Measurements from ENCODE around the gene GRPEL2. TPM values are rescaled to one million over a fixed set of nuclear protein-coding genes. Genes with fewer than 3 reads are reported as not detected.

GRPEL2 gene
- total RNA-seq, 6 donors from 2014 or later, result 7.3 to 22.1 (median 12.9) TPM

GRCh38 chr5:149374303-149374702 is 29.0 kb downstream of the GRPEL2 start:
- Histone ChIP-seq H3K4me3 (no peak overlapping the region), H3K4me1 (no peaks in the 10 kb centered on the region), H3K27ac (no peak overlapping the region), H3K9me3 (no peaks in the 10 kb centered on the region), H3K36me3 (no peaks in the 10 kb centered on the region), H3K27me3 (no peaks in the 10 kb centered on the region)
- no peak for TF ChIP-seq EP300 (IDR thresholded peaks at IDR 0.05)
- no peak for TF ChIP-seq POLR2A (IDR thresholded peaks at IDR 0.05)
- TF ChIP-seq CTCF (IDR thresholded peaks at IDR 0.05), result no peak
- no peak for TF ChIP-seq POLR2AphosphoS5 (IDR thresholded peaks at IDR 0.05)
- 89 to 95% methylated on average over 19 to 20 of the region's 20 CpGs for WGBS, 2 donors
- ATAC-seq (ENCODE audit: low FRiP score in 2 of 2), result no peak
- peak in 1 of 2 donors; percentile 8 for DNase-seq

- no peaks in the 10 kb centered on the region for H3K4me1 ChIP-seq
- no peak for TF ChIP-seq CTCF (IDR thresholded peaks at IDR 0.05)
- no peak for TF ChIP-seq POLR2AphosphoS5 (IDR thresholded peaks at IDR 0.05)
- TF ChIP-seq POLR2A (IDR thresholded peaks at IDR 0.05), result no peak
- no peak for TF ChIP-seq EP300 (IDR thresholded peaks at IDR 0.05)
- DNase-seq (peak in 1 of 2 donors; percentile 7), ATAC-seq (ENCODE audit: low FRiP score in 2 of 2) (no peak)
- no peak overlapping the region for H3K27ac ChIP-seq
- no peaks in the 10 kb centered on the region for H3K9me3 ChIP-seq
- no peak overlapping the region for H3K4me3 ChIP-seq
- H3K27me3 ChIP-seq, result no peaks in the 10 kb centered on the region
- H3K36me3 ChIP-seq, result no peaks in the 10 kb centered on the region
- whole genome bisulfite sequencing, 2 donors, result 72 to 83% methylated on average over 3 of the region's 3 CpGs
These were observed 29.5 kb downstream of the GRPEL2 start for GRCh38 chr5:149374801-149375200.

- 92 to 97% methylated on average over 6 of the region's 6 CpGs for WGBS, 2 donors
- no peaks in the 10 kb centered on the region for H3K9me3 ChIP-seq
These were observed 30.1 kb downstream of the GRPEL2 start for GRCh38 chr5:149375434-149375833.

GRCh38 chr5:149376104-149376503 is 30.8 kb downstream of the GRPEL2 start:
- Histone ChIP-seq H3K4me1 (no peaks in the 10 kb centered on the region), H3K27ac (no peak overlapping the region), H3K4me3 (no peak overlapping the region), H3K27me3 (no peaks in the 10 kb centered on the region), H3K36me3 (no peaks in the 10 kb centered on the region), H3K9me3 (no peaks in the 10 kb centered on the region)
- DNase-seq, result peak in 1 of 2 donors; percentile 15
- WGBS, 2 donors, result 94 to 100% methylated on average over 3 to 12 of the region's 12 CpGs
- ATAC-seq (ENCODE audit: low FRiP score in 2 of 2), result no peak
- no peak for TF ChIP-seq CTCF (IDR thresholded peaks at IDR 0.05)
- TF ChIP-seq POLR2AphosphoS5 (IDR thresholded peaks at IDR 0.05), result no peak
- no peak for TF ChIP-seq POLR2A (IDR thresholded peaks at IDR 0.05)
- no peak for TF ChIP-seq EP300 (IDR thresholded peaks at IDR 0.05)

More at GRCh38 chr5:149375434-149375833, 30.1 kb downstream of the GRPEL2 start:
- DNase-seq (peak in 1 of 2 donors; percentile 10), ATAC-seq (ENCODE audit: low FRiP score in 2 of 2) (no peak)
- no peaks in the 10 kb centered on the region for H3K36me3 ChIP-seq
- TF ChIP-seq POLR2A (IDR thresholded peaks at IDR 0.05) (no peak), CTCF (IDR thresholded peaks at IDR 0.05) (no peak), POLR2AphosphoS5 (IDR thresholded peaks at IDR 0.05) (no peak), EP300 (IDR thresholded peaks at IDR 0.05) (no peak)
- no peak overlapping the region for H3K27ac ChIP-seq
- H3K27me3 ChIP-seq, result no peaks in the 10 kb centered on the region
- no peak overlapping the region for H3K4me3 ChIP-seq
- no peaks in the 10 kb centered on the region for H3K4me1 ChIP-seq

- WGBS, 2 donors, result 90 to 93% methylated on average over 5 to 7 of the region's 7 CpGs
- H3K27me3 ChIP-seq, result no peaks in the 10 kb centered on the region
- DNase-seq (peak in 1 of 2 donors; percentile 5), ATAC-seq (ENCODE audit: low FRiP score in 2 of 2) (no peak)
- peaks cover 0 to 7% (median 4%) of the 10 kb centered on the region in 4 donors for H3K4me1 ChIP-seq
- no peak overlapping the region for H3K4me3 ChIP-seq
- no peaks in the 10 kb centered on the region for H3K36me3 ChIP-seq
- TF ChIP-seq EP300 (IDR thresholded peaks at IDR 0.05) (no peak), POLR2AphosphoS5 (IDR thresholded peaks at IDR 0.05) (no peak), POLR2A (IDR thresholded peaks at IDR 0.05) (no peak), CTCF (IDR thresholded peaks at IDR 0.05) (no peak)
- no peaks in the 10 kb centered on the region for H3K9me3 ChIP-seq
- H3K27ac ChIP-seq, result no peak overlapping the region
These were observed 31.6 kb downstream of the GRPEL2 start for GRCh38 chr5:149376711-149377447.

All from upper lobe of left lung (tissue), 6 donors.